Activated gamma-delta T cell treated with anti-CD3 and anti-CD28 coated beads, Interleukin-2, amount 50 U/mL, for 16 hours (primary cell): Measurements from ENCODE around the gene RBSN.

Experiments
- DNase-seq: peaks from one replicate; pipeline ENCODE4 v3.0.0-alpha.2; 2020; ENCODE audit warnings: low read depth

The RBSN gene

GRCh38 chr3:15056676-15057404, 42.1 kb downstream of the RBSN start:
- DNase-seq = no peak

DNA sequence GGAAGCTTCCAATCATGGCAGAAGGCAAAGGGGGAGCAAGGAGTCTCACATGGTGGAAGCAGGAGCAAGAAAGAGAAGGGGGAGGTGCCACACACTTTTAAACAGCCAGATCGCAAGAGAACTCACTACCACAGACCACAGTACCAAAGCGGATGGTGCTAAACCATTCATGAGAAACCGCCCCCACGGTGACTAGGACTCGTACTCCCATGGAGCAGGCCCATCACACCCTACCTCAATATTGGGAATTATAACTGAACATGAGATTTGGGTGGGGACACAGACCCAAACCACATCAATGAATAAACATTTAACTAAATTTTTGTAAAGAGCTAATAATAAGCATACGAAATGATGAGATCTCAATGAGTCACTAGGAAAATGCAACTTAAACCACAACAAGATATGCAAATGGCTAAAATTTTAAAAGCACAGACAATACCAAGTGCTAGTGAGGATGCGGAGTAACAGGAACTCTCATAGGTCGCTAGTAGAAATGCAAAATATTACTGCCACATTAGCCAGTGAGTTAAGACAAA, 43.9 kb downstream of the RBSN start:
- peak; percentile 38 for DNase-seq

DNA sequence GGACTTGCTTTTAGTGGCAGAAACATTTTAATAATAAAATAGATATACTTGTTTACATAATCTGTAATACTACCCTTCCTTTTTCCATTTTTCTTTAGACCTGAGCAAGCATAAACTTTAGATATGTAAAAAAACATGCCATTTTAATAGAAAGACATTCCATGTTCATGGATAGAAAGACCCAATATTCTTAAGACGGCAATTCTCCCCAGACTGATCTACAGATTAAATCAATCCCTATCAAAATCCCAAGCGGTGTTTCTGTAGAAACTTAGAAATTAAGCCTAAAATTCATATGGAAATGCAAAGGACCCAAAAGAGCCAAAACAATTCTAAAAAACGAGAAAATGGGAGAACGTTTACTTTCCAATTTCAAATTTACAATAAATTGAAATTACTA, 45.4 kb downstream of the RBSN start:
- DNase-seq = no peak

- DNase-seq = no peak
These were observed 46.4 kb downstream of the RBSN start for GRCh38 chr3:15052335-15053242.

DNA sequence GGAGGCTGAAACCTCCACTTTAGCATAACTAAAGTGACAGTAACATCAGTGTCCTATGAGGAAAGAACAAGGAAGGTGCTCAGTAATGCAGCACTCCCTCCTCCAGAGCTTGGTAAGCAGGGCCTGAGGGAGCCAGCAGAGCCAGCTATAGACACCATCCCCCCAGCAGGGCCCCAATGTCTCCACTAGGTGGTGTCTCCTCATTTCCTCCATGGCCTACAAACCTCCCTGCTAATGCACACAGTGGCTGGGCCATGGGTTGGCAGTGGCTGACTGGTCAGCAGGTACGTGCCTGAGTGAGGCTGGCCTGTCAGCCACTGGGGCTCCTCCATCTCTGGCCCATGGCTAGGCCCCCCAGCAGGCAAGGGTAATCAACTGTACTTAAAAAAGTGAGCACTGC, 47.4 kb downstream of the RBSN start:
- DNase-seq = peak; percentile 16

GRCh38 chr3:15050405-15051092, 48.4 kb downstream of the RBSN start:
- DNase-seq = no peak

GRCh38 chr3:15049584-15049983, 49.4 kb downstream of the RBSN start:
- no peak for DNase-seq

GRCh38 chr3:15045667-15046066, 53.3 kb downstream of the RBSN start:
- no peak for DNase-seq

- DNase-seq = no peak
These were observed 54.6 kb downstream of the RBSN start for GRCh38 chr3:15044326-15044725.

GRCh38 chr3:15043408-15044171, 55.4 kb downstream of the RBSN start:
- DNase-seq = no peak

GRCh38 chr3:15042936-15043335, 56.0 kb downstream of the RBSN start:
- no peak for DNase-seq

GRCh38 chr3:15041950-15042349, 57.0 kb downstream of the RBSN start:
- no peak for DNase-seq

DNA sequence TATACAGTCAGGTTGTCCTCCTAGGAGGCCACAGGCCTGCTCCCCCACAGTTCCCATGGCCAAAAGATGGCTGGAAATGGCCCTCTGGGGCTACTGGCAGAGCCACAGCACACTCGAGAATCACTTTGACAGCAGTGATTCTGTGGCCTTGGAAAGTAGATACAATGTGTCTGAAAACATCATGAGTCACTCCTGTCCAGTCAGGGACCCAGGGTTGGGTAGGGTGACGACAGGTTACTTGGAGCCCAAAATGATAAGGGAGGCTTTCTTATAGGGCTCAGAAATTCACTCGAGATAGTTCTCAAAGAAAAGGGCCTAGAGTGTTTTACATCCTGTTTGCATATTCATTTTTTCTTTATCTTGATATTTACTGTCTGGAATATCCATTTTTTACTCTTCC, 58.1 kb downstream of the RBSN start:
- DNase-seq = no peak

DNA sequence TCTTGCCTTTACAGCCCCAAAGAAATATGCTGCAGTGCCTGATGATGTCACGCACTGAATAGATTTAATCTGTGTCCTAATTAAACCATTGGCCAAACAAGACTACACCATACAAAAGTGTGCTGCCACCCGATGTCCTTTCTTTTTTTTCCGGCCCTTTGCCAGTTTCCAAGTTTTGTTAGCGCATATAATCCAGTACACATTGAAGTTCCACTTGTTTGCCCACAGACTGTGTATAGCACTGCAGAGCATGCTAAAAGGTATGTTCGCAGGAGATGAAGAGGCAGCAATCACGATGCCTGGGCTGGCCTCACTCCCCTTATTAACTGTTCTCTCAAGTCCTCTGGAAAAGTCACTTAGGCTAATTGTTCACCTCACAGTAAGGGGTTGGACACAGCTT, 60.6 kb downstream of the RBSN start:
- no peak for DNase-seq

GRCh38 chr3:15033103-15033502, 65.8 kb downstream of the RBSN start:
- no peak for DNase-seq

- no peak for DNase-seq
These were observed 66.3 kb downstream of the RBSN start for GRCh38 chr3:15032650-15033049.

DNA sequence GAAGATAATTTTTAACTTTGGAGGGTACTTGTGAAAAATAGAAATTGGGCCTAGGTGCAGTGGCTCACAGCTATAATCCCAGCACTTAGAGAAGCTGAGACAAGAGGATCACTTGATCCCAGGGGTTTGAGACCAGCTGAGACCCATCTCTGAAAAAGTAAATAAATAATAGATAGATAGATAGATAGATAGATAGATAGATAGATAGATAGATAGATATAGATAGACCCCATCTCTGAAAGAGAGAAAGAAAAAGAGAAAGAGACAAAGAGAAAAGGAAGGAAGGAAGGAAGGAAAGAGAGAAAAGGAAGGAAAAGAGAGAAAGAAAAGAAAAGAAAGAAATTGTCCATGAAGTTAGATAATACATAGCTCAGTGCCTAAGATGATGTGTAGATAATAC, 69.3 kb downstream of the RBSN start:
- no peak for DNase-seq

DNA sequence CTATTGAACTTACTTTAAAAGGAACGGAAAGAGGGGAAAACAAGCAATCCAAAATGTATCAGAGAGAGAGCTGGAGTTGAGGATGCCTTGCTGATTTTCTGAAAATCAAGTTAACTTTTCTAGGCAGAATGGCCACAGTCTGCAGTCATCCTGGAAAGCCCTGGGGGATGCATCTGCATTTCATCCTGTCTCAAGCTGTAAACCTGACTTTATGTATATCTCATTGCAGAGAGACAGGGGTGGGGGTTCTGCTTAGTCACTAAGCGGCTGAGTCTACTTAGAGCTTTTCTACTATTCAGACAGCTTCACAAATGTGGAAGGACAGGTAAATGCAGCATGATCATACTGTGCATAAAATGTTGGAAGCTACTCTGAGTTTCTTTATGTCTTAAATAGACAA, 75.2 kb downstream of the RBSN start:
- no peak for DNase-seq

- DNase-seq = no peak
These were observed 75.7 kb downstream of the RBSN start for GRCh38 chr3:15023249-15023648.
